HepG2 (cell line): ENCODE data around the gene RERE. TPM values are rescaled to one million over a fixed set of nuclear protein-coding genes. Genes with fewer than 3 reads are reported as not detected.
A peak's percentile ranks its signal among the peaks of the same experiment; 100 is the strongest.

Experiments
- ATAC-seq: fragments of 200-7000 bp; cut with Tn5 transposase; 3 replicates; pipeline ENCODE4 v1.9.1; 2020; ENCODE audit warnings: mild to moderate bottlenecking, moderate library complexity
- BruUV-seq: library from RNA; stranded (reverse); fragments of 400-500 nt; replicated peaks from 2 replicates; lab custom pipeline; 2021; lab: Mats Ljungman, UMichigan
- CTCF ChIA-PET: fragments of 300-600 bp; formaldehyde crosslinking; extraction: SDS; loops from one replicate; lab custom pipeline; 2021; ENCODE audit warnings: low total read pairs, inconsistent platforms, low intra/inter-chr PET ratio; lab: Yijun Ruan, JAX
- POLR2A ChIA-PET: fragments of 350-600 bp; sonication (Branson Sonifier 250); formaldehyde crosslinking; loops from one replicate; lab custom pipeline; 2020; ENCODE audit warnings: antibody characterized with exemption, inconsistent platforms; lab: Yijun Ruan, JAX
- DNase-seq: peaks from one replicate; pipeline ENCODE4 v3.0.0-alpha.2; 2015; ENCODE audit warnings: low spot score
- FAIRE-seq: peaks from 3 replicates; lab custom pipeline; 2011; peaks lifted over from hg19 to GRCh38; lab: Jason Lieb, UNC
- H2AFZ ChIP-seq: one replicate; pipeline ENCODE4 v1.6.1; 2011; ENCODE audit warnings: low read length, inconsistent platforms
- H3K27ac ChIP-seq: fragments of 300-600 bp; 3 replicates; pipeline ENCODE4 v1.8.0; 2011; ENCODE audit warnings: mixed run types, mild to moderate bottlenecking, mixed read lengths, low read length, inconsistent platforms; ENCODE audit not compliant: insufficient read depth; ENCODE audit errors: extremely low read length
- H3K27me3 ChIP-seq, 2 experiments: fragments of 200-600 bp in 1 of 2; 2 replicates in 1 of 2; 3 replicates in 1 of 2; pipeline versions ENCODE4 v1.6.0 to v1.8.0; 2011; ENCODE audit warnings: low read length in 2 of 2, mild to moderate bottlenecking in 2 of 2, moderate library complexity in 2 of 2, inconsistent platforms in 1 of 2; ENCODE audit not compliant: insufficient read depth in 2 of 2, control insufficient read depth in 1 of 2
- H3K36me3 ChIP-seq, 2 experiments: fragments of 200-600 bp in 1 of 2; replicated peaks in 1 of 2; 2 replicates in 1 of 2; 3 replicates in 1 of 2; pipeline versions ENCODE4 v1.5.1 to v1.8.0; 2011; ENCODE audit warnings: low read length in 2 of 2, inconsistent platforms in 1 of 2; ENCODE audit not compliant: insufficient read depth in 2 of 2, control insufficient read depth in 1 of 2
- H3K4me1 ChIP-seq: 2 replicates; pipeline ENCODE4 v1.5.1; 2012; ENCODE audit warnings: low read length, inconsistent platforms; ENCODE audit not compliant: insufficient read depth
- H3K4me2 ChIP-seq: 2 replicates; pipeline ENCODE4 v1.6.0; 2011; ENCODE audit warnings: low read depth, low read length, inconsistent platforms
- H3K4me3 ChIP-seq, 3 experiments: fragments of 200-600 bp in 1 of 3; sonication (generic), shearing (Covaris generic) in 1 of 3; replicated peaks in 1 of 3; 2 replicates each; pipeline ENCODE4 v1.5.1; 2011 to 2016; ENCODE audit warnings: low read length in 3 of 3, inconsistent platforms in 2 of 3, low read depth in 2 of 3, mild to moderate bottlenecking in 2 of 3, control low read depth in 1 of 3, mixed read lengths in 1 of 3; ENCODE audit not compliant: insufficient read depth in 1 of 3
- H3K79me2 ChIP-seq: one replicate; pipeline ENCODE4 v1.6.1; 2011; ENCODE audit warnings: low read length, inconsistent platforms; ENCODE audit not compliant: insufficient read depth
- H3K9ac ChIP-seq: 2 replicates; pipeline ENCODE4 v1.6.0; 2011; ENCODE audit warnings: mild to moderate bottlenecking, low read depth, low read length, inconsistent platforms; ENCODE audit not compliant: insufficient read depth
- H3K9me3 ChIP-seq: 2 replicates; pipeline ENCODE4 v1.5.1; 2012; ENCODE audit warnings: mild to moderate bottlenecking, low read length
- H4K20me1 ChIP-seq: 2 replicates; pipeline ENCODE4 v1.6.0; 2011; ENCODE audit warnings: inconsistent platforms, mild to moderate bottlenecking, low read length, moderate library complexity; ENCODE audit not compliant: insufficient read depth
- ZNF597 ChIP-seq: sonication (generic); formaldehyde crosslinking; IDR thresholded peaks from 2 replicates; pipeline ENCODE4 v1.5.0; 2020; ENCODE audit warnings: missing genetic modification reagents
- ZNF883 ChIP-seq: sonication (generic); formaldehyde crosslinking; IDR thresholded peaks from 2 replicates; pipeline ENCODE4 v1.5.1; 2020; ENCODE audit warnings: mild to moderate bottlenecking, missing genetic modification reagents; ENCODE audit errors: not compliant biosample characterization
- WGBS: methylation state at CpG from one replicate; pipeline ENCODE4 v1.1.6; 2017; ENCODE audit warnings: low lambda C conversion rate; 5-methylcytosine and 5-hydroxymethylcytosine counted together
- in situ Hi-C: cut with HindIII; loops from 2 replicates; pipeline ENCODE4 v1.10.0; 2017; ENCODE audit warnings: low pct_unique_long_range_greater_than_20kb; ENCODE audit not compliant: extremely low pct_ligation_motif_present
- intact Hi-C: fragments of 100-400 bp; cut with micrococcal nuclease; formaldehyde crosslinking; loops from one replicate; pipeline ENCODE4 v1.10.0; 2022; ENCODE audit not compliant: unreplicated experiment
- polyA plus RNA-seq, 8 experiments: library from polyadenylated mRNA; depleted of rRNA in 3 of 8; stranded (reverse) in 7 of 8; unstranded in 1 of 8; fragments of >200 nt; fragmentation: Illumina TruSeq in 4 of 8; extraction: Trizol in 4 of 8; gene quantifications; 2 replicates each; pipeline versions ENCODE4 v1.2.1 to v1.2.3, GENCODE V29; 2011 to 2016; ENCODE audit warnings: low read depth in 4 of 8, missing spikeins in 1 of 8, mixed read lengths in 1 of 8; ENCODE audit not compliant: insufficient read depth in 1 of 8
- total RNA-seq, 5 experiments: library from RNA; depleted of rRNA; stranded (reverse); fragments of >200 nt; fragmentation: Illumina TruSeq; extraction: Trizol; gene quantifications; 2 replicates each; pipeline ENCODE4 v1.2.3, GENCODE V29; 2016; ENCODE audit warnings: low read depth in 1 of 5
- TF ChIP-seq, protein P1 (sequence below): sonication (generic); formaldehyde crosslinking; IDR thresholded peaks from 2 replicates; pipeline ENCODE4 v1.4.0; 2020; ENCODE audit warnings: missing genetic modification reagents
- TF ChIP-seq, protein P2 (sequence below): sonication (generic); formaldehyde crosslinking; conservative IDR thresholded peaks from 2 replicates; pipeline ENCODE4 v1.8.1; 2023; ENCODE audit warnings: missing genetic modification reagents
- TF ChIP-seq, protein P3 (sequence below): IDR thresholded peaks from 2 replicates; pipeline ENCODE4 v1.6.1; 2018; ENCODE audit warnings: missing genetic modification reagents

The RERE gene
- total and polyA plus RNA-seq, 2 of the 13 experiments (the other 11 are each of a cell fraction or from before 2014, with no cell fraction given), result 18.3 to 21.9 TPM

GRCh38 chr1:8443558-8444194 is 373.8 kb downstream of the RERE start:
- Histone ChIP-seq H3K4me2 (no peak overlapping the region), H3K9me3 (no peaks in the 10 kb centered on the region), H3K36me3 (peaks cover 11 to 24% of the 10 kb centered on the region in 2 experiments), H2AFZ (no peak overlapping the region), H4K20me1 (peaks cover 8% of the 10 kb centered on the region; the same call in 1 of the 2 replicates), H3K9ac (no peak overlapping the region), H3K4me3 (no peak overlapping the region), H3K4me1 (no peaks in the 10 kb centered on the region; the same call in 1 of the 2 replicates), H3K27me3 (no peaks in the 10 kb centered on the region), H3K27ac (no peak overlapping the region), H3K79me2 (no peaks in the 10 kb centered on the region)
- BruUV-seq, result no TSS peak
- DNase-seq, result no peak
- TF ChIP-seq ZNF883 (CRISPR knock-in tag) (no peak), ZNF597 (CRISPR knock-in tag) (no peak)
- TF ChIP-seq, protein P1, sequence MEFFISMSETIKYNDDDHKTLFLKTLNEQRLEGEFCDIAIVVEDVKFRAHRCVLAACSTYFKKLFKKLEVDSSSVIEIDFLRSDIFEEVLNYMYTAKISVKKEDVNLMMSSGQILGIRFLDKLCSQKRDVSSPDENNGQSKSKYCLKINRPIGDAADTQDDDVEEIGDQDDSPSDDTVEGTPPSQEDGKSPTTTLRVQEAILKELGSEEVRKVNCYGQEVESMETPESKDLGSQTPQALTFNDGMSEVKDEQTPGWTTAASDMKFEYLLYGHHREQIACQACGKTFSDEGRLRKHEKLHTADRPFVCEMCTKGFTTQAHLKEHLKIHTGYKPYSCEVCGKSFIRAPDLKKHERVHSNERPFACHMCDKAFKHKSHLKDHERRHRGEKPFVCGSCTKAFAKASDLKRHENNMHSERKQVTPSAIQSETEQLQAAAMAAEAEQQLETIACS (CRISPR knock-in tag), result no peak
- TF ChIP-seq, protein P2, sequence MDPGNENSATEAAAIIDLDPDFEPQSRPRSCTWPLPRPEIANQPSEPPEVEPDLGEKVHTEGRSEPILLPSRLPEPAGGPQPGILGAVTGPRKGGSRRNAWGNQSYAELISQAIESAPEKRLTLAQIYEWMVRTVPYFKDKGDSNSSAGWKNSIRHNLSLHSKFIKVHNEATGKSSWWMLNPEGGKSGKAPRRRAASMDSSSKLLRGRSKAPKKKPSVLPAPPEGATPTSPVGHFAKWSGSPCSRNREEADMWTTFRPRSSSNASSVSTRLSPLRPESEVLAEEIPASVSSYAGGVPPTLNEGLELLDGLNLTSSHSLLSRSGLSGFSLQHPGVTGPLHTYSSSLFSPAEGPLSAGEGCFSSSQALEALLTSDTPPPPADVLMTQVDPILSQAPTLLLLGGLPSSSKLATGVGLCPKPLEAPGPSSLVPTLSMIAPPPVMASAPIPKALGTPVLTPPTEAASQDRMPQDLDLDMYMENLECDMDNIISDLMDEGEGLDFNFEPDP, result no peak
- TF ChIP-seq, protein P3, sequence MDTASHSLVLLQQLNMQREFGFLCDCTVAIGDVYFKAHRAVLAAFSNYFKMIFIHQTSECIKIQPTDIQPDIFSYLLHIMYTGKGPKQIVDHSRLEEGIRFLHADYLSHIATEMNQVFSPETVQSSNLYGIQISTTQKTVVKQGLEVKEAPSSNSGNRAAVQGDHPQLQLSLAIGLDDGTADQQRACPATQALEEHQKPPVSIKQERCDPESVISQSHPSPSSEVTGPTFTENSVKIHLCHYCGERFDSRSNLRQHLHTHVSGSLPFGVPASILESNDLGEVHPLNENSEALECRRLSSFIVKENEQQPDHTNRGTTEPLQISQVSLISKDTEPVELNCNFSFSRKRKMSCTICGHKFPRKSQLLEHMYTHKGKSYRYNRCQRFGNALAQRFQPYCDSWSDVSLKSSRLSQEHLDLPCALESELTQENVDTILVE (CRISPR knock-in tag), result no peak
- intact Hi-C loops (no loop called here), in situ Hi-C loops (no loop called here)
- peak; percentile 54; the same call in 2 of the 3 replicates for ATAC-seq
- CTCF ChIA-PET, result no interaction called here
- POLR2A ChIA-PET, result no interaction called here
- no peak for FAIRE-seq
- 100% methylated on average over 1 of the region's 1 CpG for WGBS
